GM19035 (cell line): ENCODE data around the gene MAP4K2.

Experiments
- ATAC-seq: cut with Tn5 transposase; IDR thresholded peaks from one replicate; pipeline ENCODE4 v1.9.1; 2021; ENCODE audit not compliant: unreplicated experiment

Gene MAP4K2

DNA sequence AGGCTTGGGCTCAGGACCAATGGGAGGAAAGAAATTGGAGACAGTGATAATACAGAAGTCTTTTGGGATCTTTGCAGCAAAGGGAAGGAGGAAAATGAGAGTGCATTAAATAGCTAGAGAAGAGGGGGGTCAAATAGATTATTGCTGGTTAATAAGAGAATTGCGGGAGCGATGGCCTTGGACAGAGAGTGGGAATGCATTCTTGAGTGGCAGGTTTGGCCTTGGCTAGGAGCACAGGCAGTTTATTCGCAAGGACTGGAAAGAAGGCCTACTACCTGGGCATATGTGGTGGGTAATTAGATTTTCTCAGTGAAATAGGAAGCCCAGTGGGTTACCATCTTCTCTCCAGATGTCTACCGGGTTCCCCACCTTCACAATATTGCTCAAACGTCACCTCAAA, 10.8 kb upstream of the MAP4K2 start:
- no peak for ATAC-seq

- ATAC-seq = peak; percentile 6
Measured at GRCh38 chr11:64810891-64811272, 7.9 kb upstream of the MAP4K2 start.

DNA sequence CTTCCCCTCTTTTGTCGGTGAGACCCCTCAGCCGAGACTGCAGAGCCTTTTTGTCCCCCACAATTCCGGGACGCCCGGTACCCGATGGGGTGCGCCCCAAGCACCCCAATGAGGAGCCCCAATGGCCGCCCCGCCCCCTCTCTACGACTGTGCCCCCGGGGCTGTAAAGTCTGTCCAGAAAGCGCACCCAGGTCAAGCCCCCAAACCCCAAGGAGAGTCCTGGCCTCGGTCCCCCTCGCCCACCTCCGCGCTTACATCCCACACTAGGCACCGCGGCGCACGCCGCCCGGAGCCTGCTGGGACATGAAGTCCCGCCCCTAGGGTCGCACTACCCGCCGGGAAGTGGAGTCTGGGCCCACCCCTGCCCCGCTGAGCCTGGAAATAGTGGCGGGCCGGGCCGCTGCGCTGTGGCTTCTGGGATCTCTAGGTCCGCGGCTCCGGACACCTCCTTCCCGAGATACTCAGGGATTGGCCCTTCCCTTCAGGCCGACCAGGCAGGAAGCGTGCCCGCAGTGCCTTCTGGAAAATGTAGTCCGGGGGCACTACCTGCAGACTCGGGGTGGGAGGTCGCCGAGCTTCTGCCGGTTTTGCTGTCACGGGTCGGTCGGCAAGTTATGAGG, 7.4 kb upstream of the MAP4K2 start, which contains the start of gene MEN1:
TSS of gene MEN1 (minus strand) at position 281 of the 620 bp plus-strand sequence. CDS start 442 bp downstream, outside the sequence.
- peak; percentile 59 for ATAC-seq

DNA sequence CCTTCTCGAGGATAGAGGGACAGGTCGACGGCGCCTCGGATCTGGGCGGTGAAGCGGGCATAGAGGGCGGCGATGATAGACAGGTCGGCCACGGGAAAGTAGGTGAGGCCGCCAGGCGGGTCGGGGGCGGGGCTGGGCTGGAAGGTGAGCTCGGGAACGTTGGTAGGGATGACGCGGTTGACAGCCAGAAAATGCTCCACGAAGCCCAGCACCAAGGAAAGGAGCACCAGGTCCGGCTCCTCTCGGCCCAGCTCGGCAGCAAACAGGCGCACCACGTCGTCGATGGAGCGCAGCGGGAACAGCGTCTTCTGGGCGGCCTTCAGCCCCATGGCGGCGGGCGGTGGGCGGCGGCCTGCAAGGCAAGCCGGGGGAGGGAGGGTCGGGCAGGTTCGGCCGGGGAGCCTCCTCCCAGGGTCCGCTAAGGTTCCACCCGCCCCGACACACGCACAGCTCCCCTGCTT, 6.8 kb upstream of the MAP4K2 start:
- no peak for ATAC-seq

- ATAC-seq = no peak
Measured at GRCh38 chr11:64805481-64805880, 2.5 kb upstream of the MAP4K2 start.

GRCh38 chr11:64804346-64805210, 1.6 kb upstream of the MAP4K2 start:
- ATAC-seq = no peak

GRCh38 chr11:64803846-64804345, 882 bp upstream of the MAP4K2 start:
- no peak for ATAC-seq

DNA sequence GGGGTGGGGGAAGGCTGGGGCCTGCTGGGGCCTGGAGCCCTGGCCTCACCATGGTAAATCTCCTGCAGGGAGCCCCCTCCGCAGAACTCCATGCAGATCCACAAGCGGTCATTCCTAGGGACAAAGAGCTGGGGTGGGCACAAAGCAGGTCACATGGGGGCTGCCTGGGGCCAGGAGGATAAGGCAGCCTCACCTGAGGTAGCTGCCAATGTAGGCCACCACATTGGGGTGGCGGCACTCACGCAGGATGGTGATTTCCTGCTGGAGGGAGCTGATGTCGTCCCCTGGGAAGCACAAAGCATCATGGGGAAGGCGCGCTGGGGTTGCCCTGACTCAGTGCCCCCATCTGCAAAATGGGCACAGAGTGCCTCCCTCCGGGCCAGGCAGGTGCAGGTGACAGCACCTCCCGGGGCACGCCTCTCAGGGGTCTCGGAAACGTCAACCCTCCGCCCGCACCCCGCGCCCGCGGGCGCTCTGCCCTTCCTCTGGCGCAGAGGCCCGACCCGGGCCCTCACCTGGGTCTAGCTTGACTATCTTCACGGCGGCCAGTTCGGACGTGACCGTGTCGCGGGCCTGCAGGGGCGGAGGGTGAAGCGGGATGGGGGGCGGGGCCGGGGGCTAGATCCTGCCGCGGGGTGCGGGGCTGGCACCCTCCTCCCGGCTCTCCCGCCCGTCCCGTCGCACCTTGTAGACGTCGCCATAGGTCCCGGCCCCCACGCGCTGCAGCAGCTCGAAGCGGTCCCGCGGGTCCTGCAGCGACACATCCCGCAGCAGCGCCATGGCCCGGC, 450 bp downstream of the MAP4K2 start:
- peak; percentile 40 for ATAC-seq

DNA sequence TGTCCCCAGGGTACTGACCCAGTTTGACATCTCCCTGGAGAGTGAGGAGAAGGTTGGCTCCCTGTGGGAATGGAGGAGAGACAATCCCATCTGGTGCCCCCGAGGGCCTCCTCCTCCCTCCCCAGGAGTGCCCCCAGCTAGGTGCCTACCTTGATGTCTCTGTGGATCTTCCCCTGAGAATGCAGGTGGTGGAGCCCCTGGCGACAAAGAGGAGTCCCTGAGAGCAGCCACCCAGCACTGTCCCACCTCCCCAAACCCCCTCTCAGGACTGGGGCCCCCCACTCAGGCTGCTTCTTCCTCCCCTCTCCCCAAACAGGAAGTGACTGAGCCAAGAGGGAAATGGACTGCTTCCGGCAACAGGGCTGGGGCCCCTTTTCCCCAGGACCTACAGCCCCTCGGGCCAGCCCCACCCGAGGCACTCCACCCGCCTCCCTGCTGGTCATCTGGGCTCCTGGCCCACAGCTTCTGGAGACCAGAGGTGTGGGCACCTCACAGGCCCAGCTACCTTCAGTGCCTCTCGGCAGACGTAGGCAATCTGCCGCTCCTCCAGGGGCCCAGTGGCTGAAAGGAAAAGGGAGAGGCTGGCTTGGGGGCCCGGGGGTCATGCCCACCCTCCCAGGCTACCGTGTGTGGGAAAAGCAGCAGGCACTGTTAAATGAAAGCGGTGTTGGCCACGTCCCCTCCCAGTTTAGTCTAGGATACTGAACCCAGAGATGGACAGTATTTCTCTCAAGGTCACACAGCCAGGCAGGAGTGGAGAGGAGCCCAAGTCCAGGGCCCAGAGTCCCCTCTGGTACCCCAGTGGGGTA, 1.2 kb downstream of the MAP4K2 start:
- ATAC-seq = no peak

GRCh38 chr11:64801158-64801464, 1.9 kb downstream of the MAP4K2 start:
- no peak for ATAC-seq

- ATAC-seq = no peak
Measured at GRCh38 chr11:64800303-64801157, 2.5 kb downstream of the MAP4K2 start.

- no peak for ATAC-seq
Measured at GRCh38 chr11:64799623-64800302, 3.3 kb downstream of the MAP4K2 start.

GRCh38 chr11:64799256-64799622, 3.8 kb downstream of the MAP4K2 start:
- no peak for ATAC-seq

- no peak for ATAC-seq
Measured at GRCh38 chr11:64796757-64797541, 6.1 kb downstream of the MAP4K2 start.

GRCh38 chr11:64796047-64796756, 6.8 kb downstream of the MAP4K2 start:
- no peak for ATAC-seq

GRCh38 chr11:64794526-64794925, 8.5 kb downstream of the MAP4K2 start:
- no peak for ATAC-seq

- ATAC-seq = no peak
Measured at GRCh38 chr11:64793271-64794160, 9.5 kb downstream of the MAP4K2 start.
